Iris pigment epithelial cell (primary cell): ENCODE data around the gene TACC3.
"Not testable (repeated sequence)": the region's sequence is repeated elsewhere in the genome, so short reads cannot be mapped to it uniquely, and the experiment has no call there.

Experiments used
- DNase-seq: peaks from one replicate; pipeline ENCODE4 v3.0.0-alpha.2; 2011; ENCODE audit warnings: low read depth

The TACC3 gene

DNA sequence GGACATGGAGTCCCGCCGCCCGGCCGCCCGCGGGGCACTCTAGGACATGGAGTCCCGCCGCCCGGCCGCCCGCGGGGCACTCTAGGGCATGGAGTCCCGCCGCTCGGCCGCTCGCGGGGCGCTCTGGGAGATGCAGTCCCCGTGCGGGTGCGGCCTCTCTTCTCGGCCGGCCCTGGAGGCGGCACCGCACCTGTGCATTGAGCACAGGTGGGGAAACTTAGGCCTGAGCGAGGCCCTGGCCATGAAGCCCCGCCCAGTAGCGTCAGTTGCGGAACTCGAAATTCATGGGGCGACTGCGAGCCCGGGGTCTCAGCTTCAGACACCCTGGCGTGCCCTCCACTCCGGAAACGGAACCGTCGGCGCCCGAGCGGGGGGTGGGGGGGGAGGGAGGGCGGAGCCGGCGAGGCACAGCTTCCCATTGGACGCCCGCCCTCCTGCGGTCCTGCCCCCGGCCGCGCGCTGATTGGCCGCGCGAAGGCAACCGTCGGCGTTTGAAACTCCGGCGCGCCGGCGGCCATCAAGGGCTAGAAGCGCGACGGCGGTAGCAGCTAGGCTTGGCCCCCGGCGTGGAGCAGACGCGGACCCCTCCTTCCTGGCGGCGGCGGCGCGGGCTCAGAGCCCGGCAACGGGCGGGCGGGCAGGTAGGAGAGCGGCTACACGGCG is at the start of gene TACC3, which contains the start of gene TMEM129:
TSS of gene TACC3 (plus strand) at position 519 of the 663 bp plus-strand sequence. CDS start 1,901 bp downstream, outside the sequence.
TSS of gene TMEM129 (minus strand) at position 321 of the 663 bp plus-strand sequence. CDS start 486 bp downstream, outside the sequence.
- DNase-seq = peak; percentile 91

DNA sequence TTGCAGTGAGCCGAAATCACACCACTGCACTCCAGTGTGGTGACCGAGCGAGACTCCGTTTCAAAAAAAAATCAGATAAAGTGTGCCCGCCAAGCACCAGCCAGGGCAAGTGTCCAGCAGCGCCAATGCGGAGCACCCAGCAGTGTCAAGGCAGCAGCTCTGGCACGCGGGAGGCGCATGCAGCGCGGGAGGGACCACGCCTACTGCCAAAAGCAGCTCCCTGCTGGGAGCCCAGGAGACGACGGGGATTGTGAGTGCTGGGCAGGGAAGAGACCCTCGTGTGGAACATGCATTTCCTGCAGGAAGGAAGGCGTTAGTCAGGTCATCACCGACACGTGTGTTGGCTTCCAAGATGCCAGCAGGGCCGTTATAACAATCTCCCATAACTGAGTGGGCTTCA is 47.6 kb upstream of the TACC3 start:
- DNase-seq = no peak

DNA sequence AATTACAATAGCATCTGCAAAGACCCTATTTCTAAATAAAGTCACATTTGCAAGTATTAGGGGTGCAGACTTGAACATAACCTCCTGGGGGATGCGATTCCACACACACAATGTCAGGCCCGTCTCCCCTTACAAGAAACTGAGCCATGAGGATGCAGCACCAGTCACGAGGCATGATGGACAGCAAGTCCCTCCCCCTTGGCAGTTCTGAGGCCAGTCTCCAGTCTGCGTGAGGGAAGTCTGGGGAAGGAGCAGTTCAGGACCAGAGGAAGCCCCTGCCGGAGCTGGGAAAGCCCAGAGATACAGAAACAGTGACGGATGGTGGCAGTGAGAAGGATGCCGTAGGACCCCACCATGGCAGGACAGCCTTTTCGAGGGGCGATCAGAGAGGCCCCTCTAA is 46.6 kb upstream of the TACC3 start:
- peak; percentile 38 for DNase-seq

DNA sequence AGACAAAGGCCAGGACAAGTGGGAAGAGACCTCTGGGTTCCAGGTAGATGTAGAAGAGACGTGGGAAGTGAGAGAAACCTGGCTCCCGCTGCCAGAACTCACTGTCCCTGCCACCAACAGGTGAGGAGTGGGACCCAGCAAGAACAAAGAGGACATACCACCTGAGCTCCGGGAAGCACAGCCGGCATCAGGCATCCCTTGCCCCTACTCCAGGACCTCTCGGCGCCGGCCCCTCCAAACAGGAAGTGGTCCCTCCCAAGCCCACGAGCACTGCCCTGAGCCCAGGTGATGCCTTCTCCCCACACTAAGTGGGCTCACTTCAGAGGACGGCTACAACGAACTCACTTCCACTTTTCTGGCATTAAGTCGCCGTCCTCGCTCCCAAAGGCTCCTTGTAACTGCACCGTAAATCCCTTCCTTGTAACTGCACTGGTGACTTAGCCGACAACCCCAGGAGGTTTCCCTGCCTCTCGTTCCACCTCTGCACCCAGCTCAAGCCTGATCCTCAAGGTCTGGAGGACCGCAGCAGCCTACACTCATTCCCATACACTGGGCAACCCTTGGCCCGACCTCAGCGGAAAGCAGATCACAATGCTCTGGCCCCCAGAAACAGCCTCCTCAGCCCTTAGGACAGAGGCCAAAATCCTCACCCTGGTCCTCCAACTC is 46.1 kb upstream of the TACC3 start:
- DNase-seq = no peak

DNA sequence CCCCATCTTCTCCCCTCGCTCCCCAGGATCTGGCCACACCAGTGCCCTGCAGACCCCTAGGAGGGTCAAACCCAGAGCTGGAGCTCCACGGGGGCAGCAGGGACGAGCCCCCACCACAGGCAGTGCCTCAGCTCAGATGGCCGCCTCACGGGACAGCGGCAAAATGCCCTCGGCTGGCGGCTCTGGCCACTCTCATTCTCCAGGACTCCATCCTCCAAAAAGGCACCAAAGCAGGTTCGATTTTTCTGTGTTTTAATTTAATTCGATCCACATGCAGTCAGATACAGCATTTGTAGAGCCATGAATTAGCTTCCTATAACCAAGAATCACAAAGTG is 45.6 kb upstream of the TACC3 start:
- DNase-seq = no peak

DNA sequence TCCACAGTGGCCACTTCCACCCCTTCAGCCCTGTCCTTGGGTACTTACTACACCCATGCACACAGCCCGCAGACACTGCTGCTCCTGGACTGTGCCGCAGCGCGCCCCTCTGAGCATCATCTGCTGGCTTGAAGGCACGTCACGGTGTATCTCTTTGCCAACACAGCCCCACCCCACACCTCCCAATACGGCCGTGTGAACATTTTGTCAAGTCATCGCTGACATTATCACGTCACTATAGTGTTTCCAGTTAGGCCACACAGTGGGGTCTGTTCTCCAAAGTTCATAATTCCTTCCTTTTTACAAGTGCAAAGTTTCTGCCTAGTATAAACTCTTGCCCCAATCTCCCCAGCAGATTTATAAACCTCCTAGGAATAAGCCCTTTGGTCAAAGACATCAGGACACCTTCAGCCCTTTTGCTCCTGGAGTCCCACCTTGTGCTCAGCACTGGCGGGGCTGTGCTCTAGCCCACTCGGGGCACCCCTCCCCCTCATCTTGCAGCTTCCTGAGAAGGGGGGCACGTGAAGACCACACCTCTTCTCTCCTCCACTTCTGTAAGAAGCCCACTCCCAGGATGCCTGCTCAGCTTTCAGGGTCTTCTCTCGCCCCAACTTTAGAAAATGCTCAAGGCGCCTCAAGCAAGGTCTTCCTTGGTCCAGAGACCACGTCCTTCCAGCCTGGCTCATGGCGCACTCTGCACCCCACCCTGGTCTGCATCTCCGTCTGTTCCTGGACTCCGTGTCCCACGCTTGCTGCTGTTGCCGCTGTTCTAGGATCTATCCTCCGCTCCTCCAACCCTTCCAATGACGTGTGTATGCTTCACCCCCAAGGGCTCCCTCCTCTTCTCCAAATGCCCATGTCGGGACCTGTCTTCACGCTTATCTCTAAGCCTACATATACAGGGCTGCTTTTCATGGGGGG is 44.5 kb upstream of the TACC3 start:
- DNase-seq = no peak

DNA sequence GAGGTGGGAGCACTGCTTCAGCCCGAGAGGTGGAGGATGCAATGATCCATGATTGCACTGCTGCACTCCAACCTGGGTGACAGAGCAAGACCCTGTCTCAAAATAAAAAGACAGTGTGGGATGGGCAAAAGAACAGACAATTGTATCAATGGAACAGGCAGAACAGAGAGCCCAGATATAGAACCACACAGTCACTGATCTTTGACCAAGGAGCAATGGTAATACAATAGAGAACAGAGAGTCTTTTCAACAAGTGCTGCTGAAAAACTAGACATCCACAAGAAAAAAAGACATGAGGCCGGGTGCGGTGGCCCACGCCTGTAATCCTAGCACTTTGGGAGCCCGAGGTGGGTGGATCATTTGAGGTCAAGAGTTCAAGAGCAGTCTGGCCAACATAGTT is 43.1 kb upstream of the TACC3 start:
- DNase-seq = no peak

DNA sequence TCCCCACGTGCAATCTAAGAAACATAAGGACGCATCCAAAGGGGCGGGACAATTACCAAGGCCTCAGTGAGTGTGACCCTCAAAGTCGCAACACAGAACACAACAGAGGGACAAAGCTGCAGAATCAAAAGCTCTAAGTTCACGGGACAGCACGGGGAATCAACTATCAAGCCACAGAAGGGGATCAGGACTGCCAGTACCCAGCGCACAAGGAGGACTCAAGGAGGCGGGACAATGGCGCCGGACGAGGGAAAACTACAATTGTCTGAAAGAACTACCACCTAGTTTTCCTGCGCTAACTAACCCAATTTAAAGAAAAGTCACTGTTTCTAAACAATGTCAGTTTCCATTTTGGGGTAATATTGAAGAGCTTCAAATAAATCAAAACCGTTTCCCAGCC is 38.5 kb upstream of the TACC3 start:
- DNase-seq = no peak

DNA sequence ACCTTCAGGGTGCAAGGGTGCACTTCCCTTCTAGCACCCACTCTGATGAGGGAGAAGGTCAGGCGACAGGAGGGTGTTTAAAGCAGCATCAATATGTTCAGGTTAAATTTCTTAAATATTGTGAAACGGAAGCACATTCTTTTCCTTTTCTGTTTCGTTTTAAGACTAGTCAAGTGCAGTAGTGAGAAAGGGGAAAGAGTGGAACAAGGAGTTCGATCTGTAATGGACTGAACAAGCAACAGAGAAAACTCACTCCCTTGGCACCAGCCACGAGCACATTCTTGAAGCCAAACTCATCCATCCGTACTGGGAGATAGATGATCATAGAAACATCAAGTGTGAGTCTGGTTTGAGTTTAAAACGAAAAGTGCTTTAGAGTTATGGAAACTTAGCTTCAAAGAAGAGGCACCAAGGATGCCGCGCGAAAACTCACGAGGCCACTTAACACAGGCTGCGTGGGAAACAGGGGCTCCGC is 38.0 kb upstream of the TACC3 start:
- DNase-seq = peak; percentile 93

DNA sequence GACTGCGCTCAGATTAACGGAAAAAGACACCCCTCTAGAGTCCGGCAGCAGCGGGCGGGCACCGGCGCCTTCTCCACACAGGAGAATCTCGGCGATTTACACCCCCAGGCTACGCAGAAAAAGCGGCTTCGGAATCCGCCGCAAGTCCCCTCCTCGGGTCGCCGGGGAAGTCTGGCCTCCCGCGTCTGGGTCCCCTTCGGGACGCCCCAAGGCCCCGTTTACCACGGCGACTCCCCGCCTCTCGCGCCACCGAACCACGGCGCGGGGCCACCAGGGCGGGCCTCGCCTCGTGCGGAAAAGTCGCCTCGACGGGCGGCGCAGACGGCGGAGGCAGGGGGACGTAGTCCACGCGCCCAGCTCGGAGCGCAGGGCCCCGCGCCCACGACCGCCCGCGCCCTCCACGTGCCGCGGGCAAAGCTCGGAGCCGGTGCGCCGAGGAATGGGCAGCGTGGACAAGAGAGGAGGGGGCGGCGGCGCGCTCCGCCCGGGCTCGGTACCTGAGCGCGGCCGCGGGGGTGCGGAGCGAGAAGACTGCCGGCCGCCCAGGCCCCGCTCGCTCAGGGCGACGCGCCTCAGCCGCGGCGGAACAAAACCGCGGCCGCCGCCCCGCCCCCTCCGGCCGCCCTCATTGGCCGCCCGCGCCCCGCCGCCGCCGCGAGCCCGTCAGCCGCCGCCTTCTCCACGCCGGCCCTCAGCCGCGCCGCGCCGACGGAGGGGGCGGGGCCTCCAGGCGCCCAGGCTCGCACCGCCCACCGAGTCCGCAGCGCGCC is 37.4 kb upstream of the TACC3 start, which contains the start of gene FAM53A:
TSS of gene FAM53A (minus strand) at position 578 of the 770 bp plus-strand sequence. CDS start 15,572 bp downstream, outside the sequence.
- peak; percentile 80 for DNase-seq

DNA sequence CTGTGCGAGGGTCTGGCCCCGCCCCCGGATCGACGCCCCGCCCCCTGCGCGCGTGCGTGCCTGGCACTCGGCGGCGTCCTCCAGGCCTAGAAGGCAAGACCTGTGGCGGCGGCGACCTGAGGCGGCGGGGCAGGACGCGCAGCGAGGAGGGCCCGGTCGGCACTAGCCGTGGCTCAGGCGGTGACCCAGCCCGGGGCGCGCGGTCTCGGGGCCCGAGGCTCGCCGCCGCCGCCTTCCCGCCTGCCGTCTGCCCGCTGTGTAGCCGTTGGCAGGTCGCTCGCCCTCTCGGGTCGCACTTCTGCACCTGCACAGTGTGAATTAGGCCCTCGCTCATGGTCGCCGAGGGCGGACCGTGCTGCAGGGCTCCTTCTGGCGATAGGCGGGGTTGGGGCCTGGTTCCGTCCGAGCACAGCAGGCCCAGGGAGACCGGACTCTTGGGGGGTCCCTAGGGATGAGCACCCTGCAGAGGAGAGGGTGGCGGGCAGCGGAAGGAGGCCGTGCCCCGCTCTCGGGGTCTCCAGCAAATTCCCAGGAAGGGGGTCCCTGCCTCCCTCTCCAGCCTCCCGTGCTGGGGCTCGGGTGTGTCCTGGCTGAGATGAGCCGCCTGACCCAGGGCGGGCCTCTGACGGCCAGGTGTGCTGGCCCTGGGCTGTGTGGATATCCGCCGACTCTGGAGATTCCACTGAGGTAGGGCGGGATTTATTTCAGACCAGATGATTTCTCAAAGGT is 36.7 kb upstream of the TACC3 start:
- no peak for DNase-seq

DNA sequence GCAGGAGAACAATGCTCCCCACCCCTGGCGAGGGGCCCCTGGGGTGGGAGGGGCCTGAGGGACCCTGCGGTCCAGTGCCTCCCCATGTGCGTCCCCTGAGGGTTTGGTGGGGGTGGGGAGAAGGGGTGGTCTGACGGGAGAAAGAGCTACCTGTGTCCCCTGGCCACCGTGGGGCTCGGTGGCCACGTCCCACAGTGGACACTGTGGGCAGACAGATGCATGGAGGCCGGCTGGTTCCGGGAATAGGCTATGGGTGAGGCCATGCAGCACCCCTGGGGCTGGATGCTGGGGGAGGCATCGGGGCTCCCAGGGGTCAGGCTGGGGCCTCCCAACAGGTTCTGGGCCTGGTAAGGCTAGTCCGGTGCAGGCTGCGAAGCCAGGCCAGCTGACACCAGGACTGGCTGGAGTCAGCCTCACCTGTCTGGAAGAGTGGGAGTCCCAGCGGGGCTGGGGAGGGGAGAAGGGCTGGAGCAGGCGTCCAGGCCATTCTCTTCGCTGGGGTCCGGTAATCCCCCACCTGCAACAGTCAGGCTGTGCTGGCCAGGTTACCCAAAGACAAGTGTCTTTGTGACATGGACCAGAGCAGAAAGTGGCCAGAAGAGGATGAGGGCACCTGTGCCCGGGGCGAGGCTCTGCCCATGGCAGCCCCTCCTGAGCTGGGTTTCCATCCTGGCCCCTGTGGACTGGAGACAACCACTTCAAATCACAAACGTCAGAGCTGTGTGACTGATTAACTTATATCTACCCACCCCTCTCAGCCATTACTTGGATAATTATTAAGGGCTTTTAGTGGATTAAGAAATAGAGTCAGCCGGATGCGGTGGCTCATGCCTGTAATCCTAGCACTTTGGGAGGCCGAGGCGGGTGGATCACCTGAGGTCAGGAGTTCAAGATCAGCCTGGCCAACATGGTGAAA is 35.8 kb upstream of the TACC3 start:
- no peak for DNase-seq

DNA sequence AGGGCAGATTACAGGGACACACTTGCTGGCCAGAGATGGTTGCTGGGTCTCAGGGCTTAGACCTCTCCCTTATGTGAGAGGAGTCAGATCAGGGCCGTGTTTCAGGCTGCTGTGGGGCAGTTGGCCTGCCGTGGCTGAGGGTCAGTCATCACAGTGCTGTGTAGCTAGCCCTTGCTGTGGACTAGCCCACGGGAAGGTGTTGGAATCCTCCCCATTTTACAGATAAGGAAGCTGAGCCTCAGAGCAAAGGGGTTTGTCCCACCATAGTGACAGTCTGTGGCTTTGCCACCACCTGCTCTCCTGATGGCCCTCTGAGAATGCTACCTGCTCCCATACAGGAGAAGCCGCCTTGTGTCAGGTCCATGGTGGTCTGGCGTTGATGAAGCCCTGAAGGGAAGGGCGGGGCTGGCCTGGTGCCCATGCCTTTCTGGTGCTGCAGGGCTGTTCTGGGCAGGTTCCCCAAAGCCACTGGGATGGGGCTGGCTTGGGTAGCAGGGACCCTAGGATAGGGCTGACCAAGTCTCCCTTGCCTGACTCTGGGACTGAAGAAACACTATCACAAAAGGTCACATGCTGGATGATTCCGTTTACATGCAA is 34.8 kb upstream of the TACC3 start:
- DNase-seq = no peak

DNA sequence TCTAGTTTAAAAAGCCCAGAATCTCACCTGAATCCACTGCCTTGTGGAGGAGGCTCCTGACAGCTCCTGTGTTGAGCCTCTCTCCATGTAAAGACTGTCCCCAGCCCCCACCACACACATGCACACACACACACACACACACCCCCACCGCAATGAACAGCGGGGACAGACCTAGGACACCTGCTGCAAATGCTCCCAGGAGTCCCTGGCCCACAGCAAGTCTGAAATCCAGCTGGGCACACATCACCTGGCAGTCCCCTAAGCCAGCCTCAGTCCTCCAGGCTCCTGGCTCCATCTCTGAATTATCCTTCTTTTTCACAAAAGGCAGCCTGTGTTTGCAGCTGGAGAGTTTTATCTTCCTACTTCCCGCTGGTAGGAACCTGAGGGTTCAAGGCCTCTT is 30.6 kb upstream of the TACC3 start:
- DNase-seq = no peak

DNA sequence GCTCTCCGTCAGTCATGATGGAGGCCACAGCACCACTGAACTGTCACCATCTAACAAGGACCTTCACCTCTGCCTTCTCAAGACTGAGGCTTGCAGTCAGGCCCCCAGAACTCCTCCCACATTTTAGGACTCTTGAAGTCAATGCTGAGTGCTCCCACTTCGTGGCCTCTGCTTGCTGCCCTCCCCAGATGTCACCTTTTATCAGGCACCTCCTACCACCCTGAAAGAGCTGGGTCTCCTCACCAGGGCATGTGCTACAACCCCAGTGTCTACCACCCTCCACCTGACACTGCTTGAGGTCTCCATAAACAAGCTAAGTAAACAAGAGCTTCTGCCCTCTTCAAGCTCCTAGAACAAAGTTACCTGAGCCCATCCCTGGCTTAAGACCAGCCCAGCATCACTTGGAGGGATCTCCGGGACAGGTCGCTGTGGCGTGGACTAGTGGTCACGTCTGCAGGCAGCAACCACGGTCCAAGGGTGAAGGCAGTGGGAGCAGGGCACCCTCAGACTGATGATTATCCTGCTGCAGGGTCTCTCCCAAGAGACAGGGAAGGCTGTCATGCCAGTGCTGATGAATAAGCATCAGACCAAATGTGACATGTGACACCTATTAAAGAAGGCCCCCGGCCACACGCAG is 29.5 kb upstream of the TACC3 start:
- DNase-seq = no peak

DNA sequence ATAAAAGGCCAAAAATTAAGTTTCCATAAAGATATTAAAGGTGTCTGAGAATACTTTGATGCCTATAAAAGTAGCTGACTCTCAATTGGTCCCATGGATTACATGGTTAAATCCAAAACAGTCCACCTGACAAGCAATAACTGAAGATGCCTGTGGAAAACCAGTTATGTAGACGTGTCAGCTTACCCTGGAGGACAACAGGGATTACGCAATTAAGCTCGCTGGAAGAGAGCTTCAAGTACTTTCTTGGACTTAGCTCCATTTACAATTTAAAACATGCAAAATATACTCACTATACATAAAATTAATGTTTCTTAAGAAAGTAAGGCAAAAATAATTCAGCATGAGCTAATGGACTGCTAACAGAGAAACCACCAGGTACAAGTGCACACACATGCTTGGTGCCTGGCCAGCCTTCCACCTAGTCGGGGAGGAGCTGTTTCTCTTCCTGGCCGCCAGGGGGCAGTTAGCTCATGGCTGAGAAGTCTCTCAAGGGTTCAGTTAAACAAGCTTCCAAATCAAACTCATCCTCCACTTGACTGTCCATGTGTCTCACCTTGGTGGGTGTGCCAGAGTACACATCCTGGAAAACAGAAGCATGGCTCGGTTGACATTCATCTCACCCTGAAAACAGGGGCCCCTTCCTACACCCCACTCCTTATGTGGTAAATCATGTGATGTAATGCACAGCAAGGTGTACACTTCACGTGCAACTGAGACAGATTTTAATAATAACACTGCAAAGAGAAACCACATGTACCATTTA is 28.0 kb upstream of the TACC3 start:
- DNase-seq = peak; percentile 92

DNA sequence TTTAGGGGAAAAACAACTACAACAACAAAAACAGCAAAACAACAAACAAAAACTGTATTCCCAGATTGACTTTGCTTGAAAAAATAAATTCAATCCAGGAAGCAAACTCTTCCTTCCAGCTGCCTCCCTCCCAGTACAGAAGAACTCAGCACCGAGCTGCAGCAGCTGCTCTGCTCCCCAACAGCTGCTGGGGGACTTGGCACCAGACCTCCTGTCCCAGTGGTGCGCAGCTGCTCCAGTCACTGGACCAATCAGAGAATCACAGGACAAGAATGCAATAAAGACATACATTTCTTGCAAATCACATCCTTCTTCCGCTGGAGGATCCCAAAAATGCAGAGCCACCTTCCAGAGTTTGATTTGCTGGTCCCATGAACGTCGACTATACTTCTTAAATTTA is 25.4 kb upstream of the TACC3 start:
- no peak for DNase-seq

DNA sequence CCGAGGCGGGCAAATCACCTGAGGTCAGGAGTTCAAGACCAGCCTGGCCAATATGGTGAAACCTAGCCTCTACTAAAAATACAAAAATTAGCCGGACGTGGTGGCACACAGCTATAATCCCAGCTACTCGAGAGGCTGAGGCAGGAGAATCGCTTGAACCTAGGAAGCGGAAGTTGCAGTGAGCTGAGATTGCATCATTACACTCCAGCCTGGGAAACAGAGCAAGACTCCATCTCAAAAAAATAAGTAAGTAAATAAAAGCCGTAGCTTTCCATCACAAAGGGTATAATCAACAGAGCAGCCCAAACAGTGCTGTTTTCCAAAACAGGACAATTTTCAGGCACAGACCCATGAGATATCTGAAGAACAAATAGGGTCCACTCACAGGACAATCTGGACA is 19.6 kb upstream of the TACC3 start:
- not testable (repeated sequence) for DNase-seq
